Right renal pelvis (tissue), 4 donors: Measurements from ENCODE around the gene MAST1. TPM values are rescaled to one million over a fixed set of nuclear protein-coding genes. Genes with fewer than 3 reads are reported as not detected.
A peak's percentile ranks its signal among the peaks of the same experiment; 100 is the strongest.
"Not testable (repeated sequence)": the region's sequence is repeated elsewhere in the genome, so short reads cannot be mapped to it uniquely, and the experiment has no call there.

Experiments used
- DNase-seq, 4 donors: peaks; one replicate each; pipeline ENCODE4 v3.0.0-alpha.2; 2013; ENCODE audit warnings: low read depth in 4 of 4, low spot score in 3 of 4, missing footprints in 1 of 4
- polyA plus RNA-seq, 4 donors: library from polyadenylated mRNA; unstranded; fragments of 120-200 nt; gene quantifications; one replicate each; pipeline ENCODE4 v1.2.1, GENCODE V29; 2013; ENCODE audit not compliant: insufficient read length in 4 of 4

MAST1 gene
- polyA plus RNA-seq, 4 donors, result 0.91 to 1.6 (median 1.1) TPM

- DNase-seq, result no peak
These were observed 49.8 kb downstream of the MAST1 start for GRCh38 chr19:12888006-12888603.

DNA sequence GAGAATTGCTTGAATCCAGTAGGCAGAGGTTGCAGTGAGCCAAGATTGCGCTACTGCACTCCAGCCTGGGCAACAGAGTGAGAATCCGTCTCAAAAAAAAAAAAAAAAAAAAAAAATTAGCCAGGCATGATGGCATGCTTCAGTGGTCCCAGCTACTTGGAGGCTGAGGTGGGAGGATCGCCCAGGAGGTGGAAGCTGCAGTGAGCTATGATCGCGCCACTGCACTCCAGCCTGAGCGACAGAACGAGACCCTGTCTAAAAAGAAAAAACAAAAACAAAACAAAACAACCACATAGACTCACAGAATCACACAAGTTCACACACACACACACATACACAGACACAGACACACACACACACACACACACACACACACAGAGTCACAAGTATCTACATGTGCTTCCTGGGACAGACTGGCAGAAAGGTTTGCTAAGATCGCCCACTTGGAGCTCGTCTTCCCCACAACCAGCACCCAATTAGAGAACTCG is 52.0 kb downstream of the MAST1 start:
- not testable (repeated sequence) for DNase-seq

- peak; percentile 88 to 98 (median 96) for DNase-seq
These were observed 52.7 kb downstream of the MAST1 start, which contains the start of gene GCDH for GRCh38 chr19:12890787-12891552. GCDH (plus strand) TSS chr19:12891160; CDS start chr19:12891305, 145 bp downstream.

DNA sequence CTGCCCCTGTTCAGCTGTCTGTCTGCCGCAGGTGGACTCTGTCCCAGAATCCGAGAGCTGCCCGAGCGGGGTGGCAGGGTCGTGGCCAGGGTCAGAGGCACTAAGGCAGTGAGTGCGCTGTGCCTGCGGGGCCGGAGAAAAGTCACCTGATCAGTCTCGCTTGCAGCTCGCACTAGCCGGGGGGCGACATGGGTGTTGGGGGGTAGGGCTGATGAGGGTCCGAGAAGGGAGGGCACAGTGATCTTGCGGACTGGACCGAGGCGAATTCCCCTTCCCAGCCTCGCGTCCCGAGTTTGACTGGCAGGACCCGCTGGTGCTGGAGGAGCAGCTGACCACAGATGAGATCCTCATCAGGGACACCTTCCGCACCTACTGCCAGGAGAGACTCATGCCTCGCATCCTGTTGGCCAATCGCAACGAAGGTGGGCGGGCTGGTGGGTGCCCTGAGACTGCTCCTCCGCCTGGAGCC is 53.3 kb downstream of the MAST1 start:
- DNase-seq, result no peak

GRCh38 chr19:12893582-12893981 is 55.3 kb downstream of the MAST1 start:
- DNase-seq, result no peak

DNA sequence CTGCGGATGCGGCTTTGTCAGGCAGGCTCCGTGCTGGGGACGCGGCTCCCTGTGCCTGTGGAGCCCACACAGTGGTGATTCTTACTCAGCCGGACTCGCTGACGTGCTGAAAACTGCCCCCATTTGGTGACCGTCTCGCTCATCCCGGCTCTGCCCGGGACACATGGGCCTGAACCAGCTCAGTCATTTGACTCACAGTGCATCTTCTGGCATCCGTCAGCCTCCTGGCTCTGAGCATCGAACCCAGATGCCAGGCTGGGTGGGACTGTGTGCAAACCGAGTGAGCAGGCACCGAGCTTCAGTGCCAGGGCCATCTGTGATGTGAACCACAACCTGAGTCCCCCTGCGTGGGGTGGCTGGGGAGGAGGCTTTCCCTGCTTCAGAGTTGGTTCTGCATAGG is 58.1 kb downstream of the MAST1 start:
- DNase-seq, result no peak

DNA sequence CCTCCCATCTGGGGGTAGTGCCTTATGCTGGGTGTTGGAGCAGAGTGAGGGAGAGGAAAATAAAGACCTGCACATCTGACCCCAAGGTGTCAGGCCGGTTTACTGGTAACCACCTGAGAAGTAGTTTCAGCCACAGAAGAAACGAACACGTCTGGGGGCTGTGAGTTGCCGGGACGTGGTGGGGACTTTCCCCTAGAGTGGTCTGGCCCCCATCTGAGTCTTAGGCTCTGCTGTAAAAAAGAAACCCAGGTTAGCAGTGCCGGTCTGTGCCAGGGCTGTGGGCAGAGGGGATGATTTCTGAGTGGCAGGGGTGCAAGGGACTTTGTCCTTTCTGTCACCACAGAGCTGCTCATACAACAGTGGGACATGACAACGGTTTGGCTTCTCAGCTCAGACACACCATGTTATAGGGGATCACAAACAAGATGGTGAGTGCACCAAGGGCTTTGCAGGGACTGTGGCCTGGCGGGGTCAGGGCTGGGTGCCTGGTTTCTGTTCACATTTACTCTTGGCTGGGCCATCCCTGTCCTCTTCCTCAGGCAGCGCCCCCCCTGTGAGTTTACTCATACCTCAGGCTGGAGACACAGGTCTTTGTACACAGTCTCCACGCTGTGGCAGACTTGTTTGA is 61.7 kb downstream of the MAST1 start:
- no peak for DNase-seq

GRCh38 chr19:12907166-12907565 is 68.9 kb downstream of the MAST1 start:
- no peak for DNase-seq

DNA sequence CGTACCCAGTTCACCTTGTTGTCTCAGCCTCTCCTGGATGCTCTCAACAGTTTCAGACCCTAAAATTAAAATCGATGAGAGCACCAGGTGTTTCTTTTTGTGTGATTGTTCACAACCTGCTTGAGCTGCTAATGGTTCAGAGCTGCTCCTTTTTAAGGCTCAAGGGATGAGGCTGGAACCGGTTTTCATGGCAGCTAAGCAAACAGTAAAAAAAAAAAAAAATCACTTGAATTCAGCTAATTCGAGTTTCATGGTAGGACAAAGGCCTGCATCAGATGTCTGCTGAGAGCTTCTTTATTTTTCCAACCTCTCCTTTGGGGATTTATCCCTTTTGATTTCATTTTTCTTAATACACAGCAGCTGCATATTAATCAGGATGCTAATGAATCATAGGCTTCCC is 74.3 kb downstream of the MAST1 start:
- no peak for DNase-seq

DNA sequence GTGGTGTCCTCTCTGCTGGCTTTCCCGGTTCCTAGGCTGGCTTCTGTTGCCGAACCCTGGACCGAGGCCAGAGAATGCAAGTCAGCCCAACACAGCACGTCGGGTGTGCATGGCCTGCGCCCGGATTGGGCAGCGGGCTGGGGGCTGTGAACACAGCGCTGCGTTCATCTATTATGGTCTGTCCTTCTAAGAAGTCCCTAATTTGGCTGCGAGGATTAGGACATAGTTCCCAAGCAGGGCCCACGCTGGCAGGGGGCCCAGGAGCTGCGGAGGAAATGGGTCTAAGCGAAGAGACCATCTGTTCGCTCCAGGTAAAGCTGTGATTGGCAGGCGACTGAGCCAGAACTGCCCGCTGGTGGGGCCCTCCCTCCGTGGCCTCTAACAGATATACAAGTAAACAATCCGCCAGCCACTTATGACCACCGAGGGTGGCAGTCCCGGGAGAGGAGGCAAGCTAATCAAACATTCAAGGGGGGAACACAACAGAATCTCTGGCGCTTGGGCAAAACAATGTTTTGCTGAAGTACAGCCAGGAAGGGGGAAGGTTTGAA is 74.8 kb downstream of the MAST1 start:
- DNase-seq, result no peak

GRCh38 chr19:12913851-12914690 is 75.8 kb downstream of the MAST1 start:
- no peak for DNase-seq

- DNase-seq, result not testable (repeated sequence)
These were observed 77.5 kb downstream of the MAST1 start for GRCh38 chr19:12915860-12916259.

- DNase-seq, result no peak
These were observed 79.9 kb downstream of the MAST1 start for GRCh38 chr19:12918253-12918652.

DNA sequence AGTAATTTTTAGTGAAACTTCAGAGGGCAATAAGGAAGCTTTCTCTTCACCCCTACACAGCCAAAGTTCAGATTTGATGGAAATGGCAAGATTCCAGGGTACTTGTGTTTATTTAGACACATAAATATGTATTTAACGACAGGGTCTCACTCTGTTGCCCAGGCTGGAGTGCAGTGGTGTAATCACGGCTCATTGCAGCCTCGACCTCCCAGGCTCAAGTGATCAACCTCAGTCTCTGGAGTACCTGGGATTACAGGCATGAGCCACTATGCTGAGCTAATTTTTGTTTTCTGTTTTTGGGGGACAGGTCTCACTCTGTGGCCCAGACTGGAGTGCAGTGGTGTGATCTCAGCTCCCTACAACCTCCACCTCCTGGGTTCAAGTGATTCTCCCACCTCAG is 82.7 kb downstream of the MAST1 start:
- no peak for DNase-seq

DNA sequence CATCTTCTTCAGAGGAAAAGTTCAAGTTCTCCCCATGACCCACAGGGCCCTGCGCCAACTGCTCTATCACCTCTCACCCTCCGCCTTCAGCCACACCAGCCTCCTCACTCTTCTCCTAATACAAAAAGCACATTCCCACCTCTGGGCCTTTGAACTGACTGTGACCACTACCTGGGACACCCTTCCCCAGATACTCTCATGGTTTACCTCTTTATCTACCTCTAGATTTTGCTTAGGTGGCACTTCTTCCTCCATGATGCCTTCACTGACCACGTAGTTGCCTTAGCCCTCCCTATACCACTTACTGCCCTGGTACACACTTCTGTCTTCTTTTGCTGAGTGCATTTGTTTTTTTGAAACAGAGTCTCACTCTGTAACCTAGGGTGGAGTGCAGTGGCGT is 84.6 kb downstream of the MAST1 start:
- no peak for DNase-seq

Other genes starting within 250 kb of the MAST1 start
- 1 to 10 TPM; 3.9 to 5.1 (median 4.9) TPM for gene ZNF490, start 227.7 kb upstream of the MAST1 start, polyA plus RNA-seq
- 10 to 100 TPM; 18.3 to 26.1 (median 24.1) TPM for gene ZNF791, start 227.6 kb upstream of the MAST1 start, polyA plus RNA-seq
- gene MAN2B1, start 171.8 kb upstream of the MAST1 start, polyA plus RNA-seq, result 10 to 100 TPM; 24.9 to 35.3 (median 29.7) TPM
- 10 to 100 TPM; 14.1 to 21.4 (median 15.0) TPM for gene WDR83, start 171.7 kb upstream of the MAST1 start, polyA plus RNA-seq
- 10 to 100 TPM; 70.5 to 84.3 (median 75.8) TPM for gene DHPS, start 156.6 kb upstream of the MAST1 start, polyA plus RNA-seq
- gene GNG14, start 150.5 kb upstream of the MAST1 start, polyA plus RNA-seq, result under 1 TPM in 2 of 4 donors, not detected in 2; 0.39 to 0.56 TPM
- gene FBXW9, start 141.9 kb upstream of the MAST1 start, polyA plus RNA-seq, result 10 to 100 TPM; 12.1 to 18.5 (median 13.1) TPM
- 10 to 100 TPM; 65.4 to 76.8 (median 68.6) TPM for gene TNPO2, start 114.6 kb upstream of the MAST1 start, polyA plus RNA-seq
- gene TRIR, start 103.8 kb upstream of the MAST1 start, polyA plus RNA-seq, result 100 to 1,000 TPM; 155 to 204 (median 164) TPM
- gene GET3, start 101.0 kb upstream of the MAST1 start, polyA plus RNA-seq, result 10 to 100 TPM; 80.1 to 95.8 (median 88.6) TPM
- gene BEST2, start 86.7 kb upstream of the MAST1 start, polyA plus RNA-seq, result under 1 TPM in 1 of 4 donors, not detected in 3; 0.12 TPM
- gene HOOK2, start 63.0 kb upstream of the MAST1 start, polyA plus RNA-seq, result 10 to 100 TPM; 39.0 to 61.9 (median 42.5) TPM
- 10 to 100 TPM; 20.1 to 50.8 (median 38.2) TPM for gene JUNB, start 47.0 kb upstream of the MAST1 start, polyA plus RNA-seq
- 100 to 1,000 TPM; 295 to 351 (median 312) TPM for gene PRDX2, start 36.7 kb upstream of the MAST1 start, polyA plus RNA-seq
- gene THSD8, start 36.4 kb upstream of the MAST1 start, polyA plus RNA-seq, result 10 to 100 TPM in 1 of 4 donors, 1 to 10 TPM in 3; 5.6 to 13.3 (median 7.5) TPM
- gene RNASEH2A, start 31.9 kb upstream of the MAST1 start, polyA plus RNA-seq, result 10 to 100 TPM; 29.2 to 42.0 (median 31.2) TPM
- gene RTBDN, start 3.9 kb upstream of the MAST1 start, polyA plus RNA-seq, result under 1 TPM in 1 of 4 donors, not detected in 3; 0.08 TPM
- gene DNASE2, start 42.9 kb downstream of the MAST1 start, polyA plus RNA-seq, result 10 to 100 TPM; 11.9 to 16.2 (median 12.7) TPM
- gene KLF1, start 48.7 kb downstream of the MAST1 start, polyA plus RNA-seq, result under 1 TPM; 0.41 to 0.49 (median 0.44) TPM
- 10 to 100 TPM; 24.7 to 36.2 (median 30.4) TPM for gene GCDH, start 52.6 kb downstream of the MAST1 start, polyA plus RNA-seq
- gene SYCE2, start 80.8 kb downstream of the MAST1 start, polyA plus RNA-seq, result 1 to 10 TPM; 2.0 to 3.2 (median 2.9) TPM
- 10 to 100 TPM; 48.8 to 62.7 (median 49.4) TPM for gene FARSA, start 95.2 kb downstream of the MAST1 start, polyA plus RNA-seq
- 100 to 1,000 TPM; 804 to 950 (median 938) TPM for gene CALR, start 100.1 kb downstream of the MAST1 start, polyA plus RNA-seq
- 10 to 100 TPM; 73.2 to 97.1 (median 81.5) TPM for gene RAD23A, start 107.3 kb downstream of the MAST1 start, polyA plus RNA-seq
- 10 to 100 TPM; 27.8 to 45.8 (median 30.0) TPM for gene GADD45GIP1, start 118.7 kb downstream of the MAST1 start, polyA plus RNA-seq
- under 1 TPM in 2 of 4 donors, not detected in 2; 0.10 to 0.14 TPM for gene DAND5, start 131.1 kb downstream of the MAST1 start, polyA plus RNA-seq
- gene NFIX, start 157.0 kb downstream of the MAST1 start, polyA plus RNA-seq, result 10 to 100 TPM; 18.4 to 24.8 (median 19.4) TPM